Right renal pelvis (tissue), 4 donors: Measurements from ENCODE around the gene USP48. TPM values are rescaled to one million over a fixed set of nuclear protein-coding genes. Genes with fewer than 3 reads are reported as not detected.

Experiments used
- DNase-seq, 4 donors: peaks; one replicate each; pipeline ENCODE4 v3.0.0-alpha.2; 2013; ENCODE audit warnings: low read depth in 4 of 4, low spot score in 3 of 4, missing footprints in 1 of 4
- polyA plus RNA-seq, 4 donors: library from polyadenylated mRNA; unstranded; fragments of 120-200 nt; gene quantifications; one replicate each; pipeline ENCODE4 v1.2.1, GENCODE V29; 2013; ENCODE audit not compliant: insufficient read length in 4 of 4

The USP48 gene
- polyA plus RNA-seq, 4 donors = 58.9 to 71.7 (median 65.9) TPM

GRCh38 chr1:21671915-21672314, 111.0 kb downstream of the USP48 start:
- no peak for DNase-seq

GRCh38 chr1:21670956-21671902, 111.7 kb downstream of the USP48 start:
- no peak for DNase-seq

GRCh38 chr1:21670059-21670881, 112.7 kb downstream of the USP48 start:
- no peak for DNase-seq

GRCh38 chr1:21669258-21670058, 113.5 kb downstream of the USP48 start, which contains the start of gene RAP1GAP:
Gene RAP1GAP, minus strand, starts transcription at chr1:21669357. Its CDS starts 49,325 bp downstream, at chr1:21620032.
- DNase-seq = no peak

- DNase-seq = no peak
Measured at GRCh38 chr1:21668951-21669257, 114.0 kb downstream of the USP48 start.

GRCh38 chr1:21668232-21668950, 114.6 kb downstream of the USP48 start:
- DNase-seq = no peak

GRCh38 chr1:21667348-21668231, 115.4 kb downstream of the USP48 start:
- DNase-seq = no peak

GRCh38 chr1:21666576-21667320, 116.2 kb downstream of the USP48 start:
- no peak for DNase-seq

- DNase-seq = no peak
Measured at GRCh38 chr1:21665711-21666575, 117.0 kb downstream of the USP48 start.

- DNase-seq = no peak
Measured at GRCh38 chr1:21664806-21665588, 118.0 kb downstream of the USP48 start.

GRCh38 chr1:21663951-21664805, 118.8 kb downstream of the USP48 start:
- DNase-seq = no peak

GRCh38 chr1:21663248-21663950, 119.5 kb downstream of the USP48 start:
- no peak for DNase-seq

GRCh38 chr1:21662426-21663247, 120.3 kb downstream of the USP48 start:
- no peak for DNase-seq

- DNase-seq = no peak
Measured at GRCh38 chr1:21661886-21662285, 121.1 kb downstream of the USP48 start.
